A549 (cell line): Measurements from ENCODE around the gene CTSA. TPM values are rescaled to one million over a fixed set of nuclear protein-coding genes. Genes with fewer than 3 reads are reported as not detected.

Source experiments
- ATAC-seq, 2 experiments: fragments of 200-7000 bp in 1 of 2; fragments of >200 bp in 1 of 2; cut with Nextera tagmentation in 1 of 2; cut with Tn5 transposase in 1 of 2; 3 replicates each; pipeline versions ENCODE4 v1.8.0 to v1.9.1; 2018 to 2020; ENCODE audit warnings: mild to moderate bottlenecking in 1 of 2, moderate library complexity in 1 of 2
- CTCF ChIA-PET: fragments of 300-600 bp; sonication (Branson Sonifier 250); formaldehyde crosslinking; extraction: SDS; loops from one replicate; lab custom pipeline; 2021; ENCODE audit warnings: antibody characterized with exemption, inconsistent platforms; lab: Yijun Ruan, JAX
- POLR2A ChIA-PET: fragments of 350-600 bp; formaldehyde crosslinking; extraction: SDS; loops from one replicate; lab custom pipeline; 2021; ENCODE audit warnings: antibody characterized with exemption, inconsistent platforms; lab: Yijun Ruan, JAX
- DNase-seq, 2 experiments: peaks; one replicate each; pipeline versions ENCODE4 v3.0.0 to v3.0.0-alpha.2; 2011 to 2016; ENCODE audit warnings: low read depth in 1 of 2, low spot score in 1 of 2
- FAIRE-seq: peaks from 2 replicates; lab custom pipeline; 2011; peaks lifted over from hg19 to GRCh38; lab: Jason Lieb, UNC
- H3K27ac ChIP-seq, 2 experiments: fragments of >200 bp; sonication (Bioruptor Twin); formaldehyde crosslinking; 3 replicates each; pipeline ENCODE4 v1.5.1; 2016 to 2017
- H3K4me1 ChIP-seq: fragments of >200 bp; sonication (Bioruptor Twin); formaldehyde crosslinking; 3 replicates; pipeline ENCODE4 v1.6.1; 2016
- H3K4me2 ChIP-seq: fragments of >200 bp; sonication (Bioruptor Twin); formaldehyde crosslinking; 3 replicates; pipeline ENCODE4 v1.6.1; 2016
- H3K4me3 ChIP-seq: fragments of >200 bp; sonication (Bioruptor Twin); formaldehyde crosslinking; 3 replicates; pipeline ENCODE4 v1.5.1; 2016
- H3K9me3 ChIP-seq: fragments of >200 bp; sonication (Bioruptor Twin); formaldehyde crosslinking; 3 replicates; pipeline ENCODE4 v1.6.1; 2016
- BCL3 ChIP-seq: fragments of >200 bp; sonication (Bioruptor Twin); formaldehyde crosslinking; IDR thresholded peaks from 3 replicates; pipeline ENCODE4 v1.6.1; 2016
- BHLHE40 ChIP-seq: IDR thresholded peaks from 2 replicates; pipeline ENCODE4 v1.6.1; 2012; ENCODE audit warnings: low read depth, low read length, inconsistent platforms
- CEBPB ChIP-seq, 2 experiments: fragments of >200 bp in 1 of 2; sonication (Bioruptor Twin) in 1 of 2; formaldehyde crosslinking in 1 of 2; IDR thresholded peaks; 2 replicates each; pipeline ENCODE4 v1.6.1; 2012 to 2016
- CHD2 ChIP-seq: fragments of 150-350 bp; IDR thresholded peaks from 2 replicates; pipeline ENCODE4 v1.6.1; 2014; ENCODE audit warnings: low read length; ENCODE audit not compliant: partially characterized antibody
- E2F6 ChIP-seq: IDR thresholded peaks from 2 replicates; pipeline ENCODE4 v1.6.1; 2012; ENCODE audit warnings: low read depth, borderline replicate concordance
- EHF ChIP-seq: fragments of 250-450 bp; sonication (Bioruptor Pico); IDR thresholded peaks from 2 replicates; pipeline ENCODE4 v1.5.0; 2020; ENCODE audit warnings: mild to moderate bottlenecking
- ESRRA ChIP-seq: fragments of 150-350 bp; IDR thresholded peaks from 2 replicates; pipeline ENCODE4 v1.6.1; 2014; ENCODE audit warnings: mild to moderate bottlenecking, low read length, borderline replicate concordance
- FOSL2 ChIP-seq, 2 experiments: fragments of 450-650 bp in 1 of 2; fragments of >200 bp in 1 of 2; sonication (Bioruptor Twin) in 1 of 2; formaldehyde crosslinking; IDR thresholded peaks; 2 replicates each; pipeline versions ENCODE4 v1.5.0 to v1.6.1; 2016 to 2020; ENCODE audit warnings: mild to moderate bottlenecking in 1 of 2, moderate library complexity in 1 of 2
- FOXS1 ChIP-seq: fragments of 250-450 bp; sonication (Bioruptor Pico); IDR thresholded peaks from 2 replicates; pipeline ENCODE4 v1.5.0; 2020; ENCODE audit warnings: mild to moderate bottlenecking, moderate library complexity
- HDAC2 ChIP-seq: fragments of 200-600 bp; sonication (generic); IDR thresholded peaks from 2 replicates; pipeline ENCODE4 v1.6.1; 2016
- HMGXB4 ChIP-seq: fragments of 250-450 bp; sonication (Bioruptor Pico); IDR thresholded peaks from 2 replicates; pipeline ENCODE4 v1.5.0; 2021; ENCODE audit warnings: mild to moderate bottlenecking, moderate library complexity, borderline replicate concordance
- JUN ChIP-seq, 2 experiments: fragments of >200 bp; sonication (Bioruptor Twin); formaldehyde crosslinking; IDR thresholded peaks; 2 replicates in 1 of 2; 3 replicates in 1 of 2; pipeline ENCODE4 v1.6.1; 2016 to 2017
- KDM5A ChIP-seq: fragments of 200-600 bp; sonication (generic); IDR thresholded peaks from 2 replicates; pipeline ENCODE4 v1.6.1; 2016; ENCODE audit warnings: antibody characterized with exemption, mild to moderate bottlenecking
- MAX ChIP-seq: IDR thresholded peaks from 2 replicates; pipeline ENCODE4 v1.6.1; 2012
- NPAS2 ChIP-seq: fragments of 250-450 bp; sonication (Bioruptor Pico); IDR thresholded peaks from 2 replicates; pipeline ENCODE4 v1.8.0; 2022; ENCODE audit warnings: mild to moderate bottlenecking, moderate library complexity, borderline replicate concordance
- PBX3 ChIP-seq: IDR thresholded peaks from 2 replicates; pipeline ENCODE4 v1.6.1; 2012
- PHF8 ChIP-seq: fragments of 200-600 bp; sonication (generic); IDR thresholded peaks from 2 replicates; pipeline ENCODE4 v1.6.1; 2016; ENCODE audit warnings: low read depth, mild to moderate bottlenecking, antibody characterized with exemption, moderate library complexity, borderline replicate concordance
- RAD21 ChIP-seq, 2 experiments: fragments of >200 bp in 1 of 2; sonication (Bioruptor Twin) in 1 of 2; formaldehyde crosslinking in 1 of 2; IDR thresholded peaks in 1 of 2; conservative IDR thresholded peaks in 1 of 2; 2 replicates in 1 of 2; 3 replicates in 1 of 2; pipeline ENCODE4 v1.6.1; 2012 to 2018; ENCODE audit warnings: inconsistent platforms in 1 of 2
- RARB ChIP-seq: fragments of 250-450 bp; sonication (Bioruptor Pico); IDR thresholded peaks from 2 replicates; pipeline ENCODE4 v1.8.0; 2021; ENCODE audit warnings: mild to moderate bottlenecking, moderate library complexity
- RCOR1 ChIP-seq: fragments of 150-350 bp; IDR thresholded peaks from 2 replicates; pipeline ENCODE4 v1.6.1; 2014; ENCODE audit warnings: antibody characterized with exemption, low read length, low read depth
- RFX5 ChIP-seq: fragments of 450-650 bp; IDR thresholded peaks from 2 replicates; pipeline ENCODE4 v1.7.1; 2014; ENCODE audit warnings: antibody characterized with exemption, mild to moderate bottlenecking, moderate library complexity
- SMC3 ChIP-seq: fragments of >200 bp; sonication (Bioruptor Twin); formaldehyde crosslinking; IDR thresholded peaks from 3 replicates; pipeline ENCODE4 v1.6.1; 2018; ENCODE audit warnings: inconsistent platforms
- USF2 ChIP-seq: fragments of 450-650 bp; IDR thresholded peaks from 2 replicates; pipeline ENCODE4 v1.6.1; 2014; ENCODE audit warnings: antibody characterized with exemption
- ZC3H11A ChIP-seq: fragments of 450-650 bp; IDR thresholded peaks from 2 replicates; pipeline ENCODE4 v1.6.1; 2014; ENCODE audit warnings: antibody characterized with exemption, mild to moderate bottlenecking
- ZFP36 ChIP-seq: fragments of 450-650 bp; IDR thresholded peaks from 2 replicates; pipeline ENCODE4 v1.6.1; 2014; ENCODE audit warnings: borderline replicate concordance; ENCODE audit not compliant: partially characterized antibody
- WGBS: methylation state at CpG from one replicate; pipeline ENCODE4 v1.1.6; 2017; ENCODE audit errors: missing lambda C conversion rate; 5-methylcytosine and 5-hydroxymethylcytosine counted together
- polyA minus RNA-seq: library from RNA; depleted of rRNA, polyadenylated mRNA; stranded (reverse); fragments of >200 nt; gene quantifications from 2 replicates; pipeline ENCODE4 v1.2.3, GENCODE V29; 2011; rRNA and poly(A)+ RNA removed
- polyA plus RNA-seq, 4 experiments: library from polyadenylated mRNA; depleted of rRNA in 3 of 4; stranded (reverse); fragments of >200 nt; fragmentation: RNase III in 1 of 4; extraction: RNeasy Plus Mini Kit Qiagen cat#74134 plus additional on column Dnase treatment in 1 of 4; gene quantifications; 2 replicates in 3 of 4; 3 replicates in 1 of 4; pipeline ENCODE4 v1.2.3, GENCODE V29; 2011 to 2017

CTSA gene
- polyA plus RNA-seq (2011; rRNA removed) (53.1 and 61.2 TPM in 2 replicates), polyA plus RNA-seq (2017; fragmentation: RNase III; extraction: RNeasy Plus Mini Kit Qiagen cat#74134 plus additional on column Dnase treatment) (76.4 to 95.6 TPM (median 93.2 TPM) in 3 replicates), polyA minus RNA-seq (109 and 139 TPM in 2 replicates)
- 81.6 and 94.7 TPM in 2 replicates for polyA plus RNA-seq (2012; cell fraction: cytosol; rRNA removed)
- 206 and 258 TPM in 2 replicates for polyA plus RNA-seq (2012; cell fraction: nucleus; rRNA removed)

- FAIRE-seq (no peak), DNase-seq (peak; percentile 95 to 99), ATAC-seq (peak; percentile 81 to 89)
- Histone ChIP-seq H3K4me1 (peaks cover 14% of the 10 kb centered on the region), H3K4me2 (peak within 1 kb of the TSS; percentile 100), H3K4me3 (peak within 1 kb of the TSS; percentile 96), H3K27ac (peak within 1 kb of the TSS; percentile 90 to 99), H3K9me3 (no peaks in the 10 kb centered on the region)
- WGBS = under 1% methylated on average over 27 of the region's 78 CpGs
- POLR2A ChIA-PET = interaction anchor here (0.7 to 3.2 kb wide), 6 partner anchors 9 to 58 kb away, joined by 3 to 26 read pairs (median 4); partner anchors contain the start of genes PCIF1, SNX21 and ZSWIM1
- peak; percentile 89 for TF ChIP-seq MAX
- no peak for TF ChIP-seq RCOR1
- TF ChIP-seq JUN (IDR thresholded peaks at IDR 0.05) = peak; percentile 49 to 86; a peak in 3 of 5 replicates
- TF ChIP-seq KDM5A = peak; percentile 98
- no peak for TF ChIP-seq ZC3H11A
- no peak for TF ChIP-seq FOSL2 (IDR thresholded peaks at IDR 0.05)
- 0 out of 2 replicates have a peak, but pooled peaks have one; percentile 9 for TF ChIP-seq FOSL2 (CRISPR knock-in tag; IDR thresholded peaks at IDR 0.05)
- TF ChIP-seq ESRRA = peak; percentile 75
- TF ChIP-seq USF2 = peak; percentile 99
- peak; percentile 87 for TF ChIP-seq E2F6
- no peak for TF ChIP-seq CHD2
- peak; percentile 92; the same call in 1 of the 2 replicates for TF ChIP-seq RARB (CRISPR knock-in tag)
- no peak for TF ChIP-seq ZFP36
- TF ChIP-seq RFX5 = no peak
- TF ChIP-seq EHF = no peak
- TF ChIP-seq PBX3 = 0 out of 2 replicates have a peak, but pooled peaks have one; percentile 57
- no peak for TF ChIP-seq HMGXB4 (CRISPR knock-in tag)
- TF ChIP-seq CEBPB (IDR thresholded peaks at IDR 0.05) = no peak
- peak; percentile 42; the same call in 1 of the 2 replicates for TF ChIP-seq BHLHE40
- TF ChIP-seq RAD21 (conservative IDR thresholded peaks at IDR 0.05 in 1 of 2, IDR thresholded peaks at IDR 0.05 in 1 of 2) = 0 out of 5 replicates have a peak, but pooled peaks of 1 of the 2 experiments have one; percentile 18
- TF ChIP-seq BCL3 = 0 out of 3 replicates have a peak, but pooled peaks have one; percentile 19
- peak; percentile 62; the same call in 1 of the 2 replicates for TF ChIP-seq PHF8
- no peak for TF ChIP-seq FOXS1 (CRISPR knock-in tag)
- peak; percentile 89 for TF ChIP-seq NPAS2 (CRISPR knock-in tag)
- peak; percentile 82; the same call in 1 of the 2 replicates for TF ChIP-seq HDAC2
- TF ChIP-seq SMC3 = peak; percentile 13; the same call in 1 of the 3 replicates
- CTCF ChIA-PET = interaction anchor here (1.2 to 2.6 kb wide), 7 partner anchors 9 to 72 kb away, joined by 3 to 12 read pairs (median 4); partner anchors contain the start of gene ZSWIM1
Observed at GRCh38 chr20:45890985-45891983, at the start of gene CTSA, which contains the start of gene NEURL2. CTSA (plus strand) TSS chr20:45891335; CDS start chr20:45891569, 234 bp downstream. NEURL2 (minus strand) TSS chr20:45891208; CDS start chr20:45890991, 217 bp downstream.
